KMS-11 (cell line): ENCODE results near the gene NOC4L.

Experiments used
- H2AFZ ChIP-seq: fragments of 200-600 bp; sonication (generic); 2 replicates; pipeline ENCODE4 v1.6.1; 2016; ENCODE audit warnings: antibody characterized with exemption, mixed run types, low read depth
- H3K27ac ChIP-seq: fragments of 200-600 bp; sonication (generic); 2 replicates; pipeline ENCODE4 v1.6.1; 2016; ENCODE audit warnings: mild to moderate bottlenecking, mixed run types
- H3K27me3 ChIP-seq: fragments of 200-600 bp; sonication (generic); 2 replicates; pipeline ENCODE4 v1.6.1; 2017; ENCODE audit warnings: mild to moderate bottlenecking, low read depth, mixed run types, moderate library complexity; ENCODE audit not compliant: insufficient read depth
- H3K36me3 ChIP-seq: fragments of 200-600 bp; sonication (generic); 2 replicates; pipeline ENCODE4 v1.6.1; 2017; ENCODE audit warnings: mild to moderate bottlenecking, mixed run types; ENCODE audit not compliant: insufficient read depth
- H3K4me1 ChIP-seq: fragments of 200-600 bp; sonication (generic); 2 replicates; pipeline ENCODE4 v1.6.1; 2016; ENCODE audit warnings: mild to moderate bottlenecking, low read depth, mixed run types; ENCODE audit not compliant: poor library complexity, severe bottlenecking
- H3K4me2 ChIP-seq: fragments of 200-600 bp; sonication (generic); 2 replicates; pipeline ENCODE4 v1.7.0; 2016; ENCODE audit warnings: mild to moderate bottlenecking, mixed run types
- H3K4me3 ChIP-seq: fragments of 200-600 bp; sonication (generic); IDR thresholded peaks from 2 replicates; pipeline ENCODE4 v1.6.1; 2017; ENCODE audit warnings: low read depth, low read length, mixed read lengths; ENCODE audit not compliant: insufficient read depth
- H3K79me2 ChIP-seq: fragments of 200-600 bp; sonication (generic); 2 replicates; pipeline ENCODE4 v1.6.1; 2016; ENCODE audit warnings: low read depth, mixed run types; ENCODE audit not compliant: insufficient read depth
- H3K9ac ChIP-seq: fragments of 200-600 bp; sonication (generic); 2 replicates; pipeline ENCODE4 v1.6.1; 2016; ENCODE audit warnings: mild to moderate bottlenecking, mixed run types
- H4K20me1 ChIP-seq: fragments of 200-600 bp; sonication (generic); 2 replicates; pipeline ENCODE4 v1.6.1; 2016; ENCODE audit warnings: mild to moderate bottlenecking, mixed run types; ENCODE audit not compliant: insufficient read depth
- CTCF ChIP-seq: fragments of 200-600 bp; sonication (generic); conservative IDR thresholded peaks from 2 replicates; pipeline ENCODE4 v1.6.1; 2017; ENCODE audit warnings: low read depth, mild to moderate bottlenecking, antibody characterized with exemption, low read length, moderate library complexity, mixed read lengths

NOC4L gene

GRCh38 chr12:132168311-132169031 lies 24.2 kb downstream of the NOC4L start:
- no peaks in the 10 kb centered on the region for H3K79me2 ChIP-seq
- no peak overlapping the region for H3K4me2 ChIP-seq
- no peaks in the 10 kb centered on the region for H3K4me1 ChIP-seq
- TF ChIP-seq CTCF, result no peak
- H4K20me1 ChIP-seq, result no peaks in the 10 kb centered on the region
- no peak overlapping the region for H3K4me3 ChIP-seq
- no peaks in the 10 kb centered on the region for H3K36me3 ChIP-seq
- H3K27ac ChIP-seq, result no peak overlapping the region
- peaks cover 5% of the 10 kb centered on the region; the same call in 1 of the 2 replicates for H3K27me3 ChIP-seq
- no peak overlapping the region for H2AFZ ChIP-seq
- no peak overlapping the region for H3K9ac ChIP-seq

GRCh38 chr12:132169376-132169775 lies 25.1 kb downstream of the NOC4L start:
- Histone ChIP-seq H3K27ac (no peak overlapping the region), H3K27me3 (peaks cover 6% of the 10 kb centered on the region; the same call in 1 of the 2 replicates), H3K79me2 (no peaks in the 10 kb centered on the region), H4K20me1 (no peaks in the 10 kb centered on the region), H3K4me1 (no peaks in the 10 kb centered on the region), H3K4me3 (no peak overlapping the region), H3K9ac (no peak overlapping the region), H3K4me2 (no peak overlapping the region), H3K36me3 (no peaks in the 10 kb centered on the region), H2AFZ (no peak overlapping the region)
- no peak for TF ChIP-seq CTCF

GRCh38 chr12:132170094-132170636 lies 25.9 kb downstream of the NOC4L start:
- TF ChIP-seq CTCF, result no peak
- Histone ChIP-seq H3K79me2 (no peaks in the 10 kb centered on the region), H2AFZ (no peak overlapping the region), H3K9ac (no peak overlapping the region), H3K27ac (no peak overlapping the region), H3K4me2 (no peak overlapping the region), H3K4me1 (no peaks in the 10 kb centered on the region), H3K27me3 (peaks cover 12% of the 10 kb centered on the region; the same call in 1 of the 2 replicates), H3K36me3 (no peaks in the 10 kb centered on the region), H3K4me3 (no peak overlapping the region), H4K20me1 (no peaks in the 10 kb centered on the region)

- H2AFZ ChIP-seq, result no peak overlapping the region
- no peak for TF ChIP-seq CTCF
- H3K27me3 ChIP-seq, result peaks cover 12% of the 10 kb centered on the region; the same call in 1 of the 2 replicates
- H3K79me2 ChIP-seq, result no peaks in the 10 kb centered on the region
- no peak overlapping the region for H3K27ac ChIP-seq
- H3K9ac ChIP-seq, result no peak overlapping the region
- H3K4me3 ChIP-seq, result no peak overlapping the region
- H3K4me2 ChIP-seq, result no peak overlapping the region
- H3K4me1 ChIP-seq, result no peaks in the 10 kb centered on the region
- H4K20me1 ChIP-seq, result no peaks in the 10 kb centered on the region
- no peaks in the 10 kb centered on the region for H3K36me3 ChIP-seq
These were observed 26.5 kb downstream of the NOC4L start for GRCh38 chr12:132170637-132171292.
